Heart left ventricle (tissue), 16 donors: ENCODE measurements around the gene NDP. TPM values are rescaled to one million over a fixed set of nuclear protein-coding genes. Genes with fewer than 3 reads are reported as not detected.
"Not testable (repeated sequence)": the region's sequence is repeated elsewhere in the genome, so short reads cannot be mapped to it uniquely, and the experiment has no call there.

Source experiments
- ATAC-seq, 4 donors: fragments of 200-7000 bp; cut with Tn5 transposase; one replicate each; pipeline ENCODE4 v1.9.1; 2020 to 2022; ENCODE audit warnings: moderate library complexity in 4 of 4, mild to moderate bottlenecking in 3 of 4, moderate number of reproducible peaks in 1 of 4
- DNase-seq, 5 donors: peaks; one replicate each; pipeline ENCODE4 v3.0.0-alpha.2; 2020
- H3K27ac ChIP-seq, 12 donors: fragments of 200-600 bp; sonication (generic) in 4 of 12; one replicate each; pipeline versions ENCODE4 v1.5.0 to v1.8.0; 2016 to 2022; ENCODE audit warnings: mild to moderate bottlenecking in 2 of 12
- H3K27me3 ChIP-seq, 9 donors: fragments of 200-600 bp; sonication (generic) in 2 of 9; one replicate each; pipeline versions ENCODE4 v1.5.1 to v1.8.0; 2016 to 2022; ENCODE audit warnings: mild to moderate bottlenecking in 3 of 9
- H3K36me3 ChIP-seq, 9 donors: fragments of 200-600 bp; sonication (generic) in 2 of 9; one replicate each; pipeline versions ENCODE4 v1.5.0 to v1.8.0; 2018 to 2022; ENCODE audit warnings: mild to moderate bottlenecking in 2 of 9
- H3K4me1 ChIP-seq, 12 donors: fragments of 200-600 bp; sonication (generic) in 4 of 12; one replicate each; pipeline versions ENCODE4 v1.5.0 to v1.8.0; 2016 to 2022; ENCODE audit warnings: mild to moderate bottlenecking in 3 of 12
- H3K4me3 ChIP-seq, 12 donors: fragments of 200-600 bp; sonication (generic) in 4 of 12; one replicate each; pipeline versions ENCODE4 v1.5.0 to v1.8.0; 2017 to 2022; ENCODE audit warnings: mild to moderate bottlenecking in 9 of 12, moderate library complexity in 4 of 12
- H3K9me3 ChIP-seq, 12 donors: fragments of 200-600 bp; sonication (generic) in 4 of 12; one replicate each; pipeline versions ENCODE4 v1.5.0 to v1.8.0; 2016 to 2022; ENCODE audit warnings: mild to moderate bottlenecking in 1 of 12
- POLR2A ChIP-seq, 2 donors: fragments of 450-650 bp; IDR thresholded peaks; one replicate each; pipeline ENCODE4 v1.6.1; 2017; ENCODE audit warnings: antibody characterized with exemption in 2 of 2, mild to moderate bottlenecking in 2 of 2, moderate library complexity in 2 of 2
- WGBS, 4 donors: extraction: QIAGEN DNeasy Blood & Tissue Kit in 2 of 4; methylation state at CpG; one replicate each; pipeline versions ENCODE4 v1.1.5 to v1.1.7; 2013 to 2018; 5-methylcytosine and 5-hydroxymethylcytosine counted together
- intact Hi-C, 10 donors: fragments of 100-400 bp; cut with DNase I; formaldehyde crosslinking; loops; one replicate each; pipeline versions ENCODE4 v1.11.1 to v1.14.2; 2022
- polyA plus RNA-seq, 2 donors: library from polyadenylated mRNA; stranded (reverse); fragments of 200-250 nt; gene quantifications; one replicate each; pipeline ENCODE4 v1.2.3, GENCODE V29; 2013
- total RNA-seq, 9 donors: library from RNA; depleted of rRNA in 2 of 9; stranded (reverse); fragments of >200 nt in 2 of 9; fragmentation: NEBNext Ultra II Directional in 3 of 9; extraction: Animal tissue kit (Norgen Biotek cat#: 25700) in 3 of 9; gene quantifications; one replicate each; pipeline versions ENCODE4 v1.1.0 to v1.2.4, GENCODE V29; 2016 to 2023
- TF ChIP-seq, protein P1 (sequence below), 12 donors: fragments of 200-600 bp; sonication (generic) in 4 of 12; IDR thresholded peaks; one replicate each; pipeline versions ENCODE4 v1.5.0 to v1.8.0; 2018 to 2022; ENCODE audit warnings: antibody characterized with exemption in 12 of 12, mild to moderate bottlenecking in 5 of 12
- donor health status: ischemic (EF 13 %, LVEDD 7.1; RV severe dilation, severe dysfunction).
- donor health status: healthy with polysubstance abuse.
- donor health status: DM: no; HTN: yes; CAD: no.
- donor health status: DM: no; HTN: no; CAD: no.
- donor health status: ischemic (EF 25% LVEDD 6.9; RV normal size, moderate dysfunction).
- donor health status: ischemic (EF 25% LVEDD 5.7; RV mildly dilated, moderate dysfunction).
- donor health status: healthy.
- donor health status: DM: yes; HTN: yes; CAD: no.
- donor health status: ischemic (EF 35%, LVEDD 5.7; RV mildly dilated, moderate dysfunction).
- donor health status: nonischemic (EF 11% LVEDD 7.7; RV severe dilation, severe dysfunction).
- donor health status: DM: yes; HTN: yes; CAD: no.
- donor health status: PGD.
- donor health status: ischemic (EF 29% LVEDD 5.4; RV normal size, mild dysfunction).
- donor health status: nonischemic (EF 23%, LVEDD 6.1; RV moderate dilation, normal function).

Gene NDP
- total and polyA plus RNA-seq, 11 donors = 0.19 to 0.27 (median 0.20) TPM; not detected in 7

DNA sequence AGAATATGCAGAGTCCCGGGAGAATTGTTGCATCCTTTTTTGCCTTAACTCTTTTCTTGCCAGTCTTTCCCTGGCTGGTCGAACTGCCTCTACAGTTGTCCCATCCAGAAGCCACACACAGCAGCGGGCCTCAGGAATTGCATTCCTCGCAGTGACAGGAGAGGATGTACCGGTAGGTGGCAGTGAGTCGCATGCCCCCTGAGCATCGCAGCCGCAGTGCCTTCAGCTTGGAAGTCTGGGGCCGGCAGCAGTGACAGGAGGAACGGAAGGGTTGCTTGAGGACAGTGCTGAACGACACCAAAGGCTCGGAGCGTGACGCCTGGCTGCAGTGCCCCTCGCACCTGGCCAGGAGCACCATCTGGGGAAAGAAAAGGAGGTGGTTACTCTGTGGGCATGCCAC is 23.5 kb downstream of the NDP start:
- Histone ChIP-seq H3K27ac (no peak overlapping the region), H3K9me3 (no peaks in the 10 kb centered on the region), H3K4me3 (no peak overlapping the region), H3K27me3 (peaks cover 0 to 49% (median 0%) of the 10 kb centered on the region in 9 donors), H3K36me3 (no peaks in the 10 kb centered on the region), H3K4me1 (no peaks in the 10 kb centered on the region)
- DNase-seq = peak in 3 of 5 donors; percentile 14 to 50 (median 41)
- intact Hi-C loops = loop anchor here in 4 of 10 donors (10.0 kb wide), 5 partner anchors 295 to 1235 kb away; no protein-coding TSS in a partner anchor
- 2 to 15% (median 6%) methylated on average over 15 of the region's 15 CpGs for WGBS, 4 donors
- peak in 3 of 4 donors; percentile 55 to 65 (median 63) for ATAC-seq
- no peak for TF ChIP-seq POLR2A (IDR thresholded peaks at IDR 0.05)
- TF ChIP-seq, protein P1, sequence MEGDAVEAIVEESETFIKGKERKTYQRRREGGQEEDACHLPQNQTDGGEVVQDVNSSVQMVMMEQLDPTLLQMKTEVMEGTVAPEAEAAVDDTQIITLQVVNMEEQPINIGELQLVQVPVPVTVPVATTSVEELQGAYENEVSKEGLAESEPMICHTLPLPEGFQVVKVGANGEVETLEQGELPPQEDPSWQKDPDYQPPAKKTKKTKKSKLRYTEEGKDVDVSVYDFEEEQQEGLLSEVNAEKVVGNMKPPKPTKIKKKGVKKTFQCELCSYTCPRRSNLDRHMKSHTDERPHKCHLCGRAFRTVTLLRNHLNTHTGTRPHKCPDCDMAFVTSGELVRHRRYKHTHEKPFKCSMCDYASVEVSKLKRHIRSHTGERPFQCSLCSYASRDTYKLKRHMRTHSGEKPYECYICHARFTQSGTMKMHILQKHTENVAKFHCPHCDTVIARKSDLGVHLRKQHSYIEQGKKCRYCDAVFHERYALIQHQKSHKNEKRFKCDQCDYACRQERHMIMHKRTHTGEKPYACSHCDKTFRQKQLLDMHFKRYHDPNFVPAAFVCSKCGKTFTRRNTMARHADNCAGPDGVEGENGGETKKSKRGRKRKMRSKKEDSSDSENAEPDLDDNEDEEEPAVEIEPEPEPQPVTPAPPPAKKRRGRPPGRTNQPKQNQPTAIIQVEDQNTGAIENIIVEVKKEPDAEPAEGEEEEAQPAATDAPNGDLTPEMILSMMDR (IDR thresholded peaks at IDR 0.05) = peak in 10 of 12 donors; percentile 10 to 51 (median 30)

DNA sequence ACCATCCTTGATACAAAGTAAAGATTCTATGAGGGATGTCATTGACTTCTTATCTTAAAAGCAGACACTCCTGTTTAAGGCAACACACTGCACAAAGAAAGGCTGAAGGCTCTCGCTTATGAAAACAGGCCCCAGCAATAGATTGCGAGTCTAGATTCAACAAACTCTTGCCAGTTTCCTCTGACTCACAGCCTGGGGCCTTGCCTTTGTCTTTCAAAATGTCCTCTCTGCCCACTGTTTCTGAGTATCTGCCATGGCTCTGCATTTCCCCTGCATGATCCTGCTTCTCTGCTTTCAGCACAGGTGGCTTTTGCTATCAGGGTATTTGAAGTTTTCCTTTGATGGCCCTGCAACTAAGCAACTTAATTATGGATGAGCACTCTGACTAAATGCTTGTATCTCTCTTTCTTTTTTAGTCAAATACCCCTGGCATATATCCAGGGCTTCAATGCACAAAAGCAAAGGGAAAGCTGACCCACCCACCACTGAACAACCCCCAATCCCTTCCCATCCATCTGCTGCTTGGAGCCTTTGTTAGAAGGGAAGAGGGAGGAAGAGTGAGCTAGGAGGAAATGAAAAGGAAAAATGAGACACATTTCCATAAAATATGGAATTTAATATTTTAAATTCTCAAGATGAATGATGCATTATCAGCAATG is 32.2 kb downstream of the NDP start:
- Histone ChIP-seq H3K9me3 (no peaks in the 10 kb centered on the region), H3K4me3 (no peak overlapping the region), H3K27ac (no peak overlapping the region), H3K36me3 (no peaks in the 10 kb centered on the region), H3K4me1 (no peaks in the 10 kb centered on the region), H3K27me3 (peaks cover 0 to 24% (median 0%) of the 10 kb centered on the region in 9 donors)
- 56 to 76% (median 64%) methylated on average over 2 of the region's 2 CpGs for WGBS, 4 donors
- intact Hi-C loops = loop anchor here in 2 of 10 donors (5.0 to 10.0 kb wide), 2 partner anchors 104 to 386 kb away; no protein-coding TSS in a partner anchor
- ATAC-seq = no peak
- no peak for DNase-seq
- TF ChIP-seq POLR2A (IDR thresholded peaks at IDR 0.05) = no peak
- TF ChIP-seq, protein P1 (IDR thresholded peaks at IDR 0.05) = no peak

DNA sequence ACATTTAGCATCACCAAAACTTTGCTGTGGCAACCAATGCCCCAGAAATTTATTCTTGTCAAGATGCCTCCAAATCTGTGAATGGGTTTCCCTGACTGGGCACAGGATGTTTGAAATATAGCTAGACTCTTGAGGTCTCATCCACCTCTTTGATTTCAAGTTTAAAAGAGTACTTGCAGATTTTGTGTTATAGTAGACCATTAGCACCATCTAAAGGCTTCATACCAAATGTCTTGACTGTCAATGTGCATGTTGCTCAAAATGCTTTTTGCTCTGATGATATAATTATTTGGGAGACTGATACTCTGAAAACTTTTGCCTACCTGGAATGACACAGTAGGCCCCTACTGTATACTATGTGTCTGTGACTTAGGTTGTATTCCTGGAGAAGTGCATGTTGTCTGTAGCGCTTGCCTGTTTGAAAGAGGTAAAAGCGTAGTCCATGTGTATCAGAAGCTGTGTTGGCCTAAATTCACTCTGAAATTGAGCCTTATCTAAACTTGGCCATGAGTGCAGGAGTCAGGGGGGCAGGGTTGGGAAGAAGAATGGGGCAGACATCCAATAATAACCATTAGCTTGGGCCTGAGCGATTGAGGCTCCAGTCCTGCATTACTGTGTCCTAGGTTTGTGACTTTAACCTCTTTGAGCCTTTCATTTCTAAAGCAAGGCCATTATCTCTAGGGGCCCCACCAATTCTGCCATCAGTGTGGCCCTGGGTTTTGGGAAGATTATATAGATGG is 33.8 kb downstream of the NDP start:
- 71 to 81% (median 75%) methylated on average over 3 of the region's 3 CpGs for WGBS, 4 donors
- Histone ChIP-seq H3K36me3 (no peaks in the 10 kb centered on the region), H3K9me3 (no peaks in the 10 kb centered on the region), H3K4me1 (no peaks in the 10 kb centered on the region), H3K27me3 (peaks cover 0 to 25% (median 0%) of the 10 kb centered on the region in 9 donors), H3K27ac (no peak overlapping the region), H3K4me3 (no peak overlapping the region)
- ATAC-seq (peak in 2 of 4 donors; percentile 50 to 59), DNase-seq (no peak)
- intact Hi-C loops = loop anchor here in 9 of 10 donors (1.0 to 10.0 kb wide), 6 partner anchors 102 to 382 kb away; no protein-coding TSS in a partner anchor
- TF ChIP-seq POLR2A (IDR thresholded peaks at IDR 0.05) = no peak
- TF ChIP-seq, protein P1 (IDR thresholded peaks at IDR 0.05) = peak in 10 of 12 donors; percentile 2 to 50 (median 32)

DNA sequence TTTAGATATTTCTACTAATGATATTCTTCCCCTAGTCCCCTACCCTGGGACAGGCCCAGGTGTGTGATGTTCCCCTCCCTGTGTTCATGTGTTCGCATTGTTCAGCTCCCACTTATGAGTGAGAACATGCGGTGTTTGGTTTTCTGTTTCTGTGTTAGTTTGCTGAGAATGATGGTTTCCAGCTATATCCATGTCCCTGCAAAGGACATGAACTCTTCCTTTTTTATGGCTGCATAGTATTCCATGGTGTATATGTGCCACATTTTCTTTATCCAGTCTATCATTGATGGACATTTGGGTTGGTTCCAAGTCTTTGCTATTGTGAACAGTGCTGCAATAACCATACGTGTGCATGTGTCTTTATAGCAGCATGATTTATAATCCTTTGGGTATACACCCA is 51.2 kb downstream of the NDP start:
- H3K27ac ChIP-seq, H3K27me3 ChIP-seq, H3K36me3 ChIP-seq, H3K4me1 ChIP-seq, intact Hi-C loops, H3K4me3 ChIP-seq, ATAC-seq, DNase-seq: not testable (repeated sequence)
- H3K9me3 ChIP-seq = peaks cover 0 to 11% (median 0%) of the 10 kb centered on the region in 12 donors
- WGBS, 4 donors = 85 to 92% (median 90%) methylated on average over 3 of the region's 3 CpGs

DNA sequence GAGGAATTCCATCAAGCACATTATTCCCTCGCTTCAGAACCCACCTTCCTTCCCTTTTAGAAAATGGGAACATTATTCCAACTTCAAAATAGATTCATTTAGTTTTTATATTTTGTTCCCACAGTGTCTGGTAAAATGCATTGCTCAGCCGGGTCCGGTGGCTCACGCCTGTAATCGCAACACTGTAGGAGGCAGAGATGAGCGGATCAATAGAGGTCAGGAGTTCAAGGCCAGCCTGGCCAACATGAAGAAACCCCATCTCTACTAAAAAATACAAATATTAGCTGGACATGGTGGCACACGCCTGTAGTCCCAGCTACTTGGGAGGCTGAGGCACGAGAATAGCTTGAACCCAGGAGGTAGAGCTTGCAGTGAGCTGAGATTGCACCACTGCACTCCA is 62.4 kb downstream of the NDP start:
- H3K27me3 ChIP-seq = peaks cover 0 to 39% (median 0%) of the 10 kb centered on the region in 9 donors
- H3K4me3 ChIP-seq, intact Hi-C loops, H3K9me3 ChIP-seq, ATAC-seq, DNase-seq, H3K36me3 ChIP-seq, H3K27ac ChIP-seq, H3K4me1 ChIP-seq: not testable (repeated sequence)
- 77 to 96% (median 88%) methylated on average over 8 of the region's 8 CpGs for WGBS, 4 donors
